Endothelial cell of umbilical vein (primary cell): ENCODE data around the gene POU3F3. TPM values are rescaled to one million over a fixed set of nuclear protein-coding genes. Genes with fewer than 3 reads are reported as not detected.

Experiments
- BruUV-seq: library from RNA; stranded (reverse); fragments of 400-500 nt; replicated peaks from 2 replicates; lab custom pipeline; 2021; lab: Mats Ljungman, UMichigan
- CTCF ChIA-PET: fragments of 300-600, 350-600 bp; sonication (Branson Sonifier 250); formaldehyde crosslinking; loops from one replicate; lab custom pipeline; 2021; ENCODE audit warnings: antibody characterized with exemption, inconsistent platforms; lab: Charles Lee
- POLR2A ChIA-PET: fragments of 300-600, 350-600 bp; sonication (Branson Sonifier 250); formaldehyde crosslinking; loops from one replicate; lab custom pipeline; 2021; ENCODE audit warnings: antibody characterized with exemption, inconsistent platforms; lab: Charles Lee
- DNase-seq: peaks from one replicate; pipeline ENCODE4 v3.0.0-alpha.2; 2011; ENCODE audit warnings: low read depth, low spot score
- FAIRE-seq: peaks from 2 replicates; lab custom pipeline; 2011; peaks lifted over from hg19 to GRCh38; lab: Jason Lieb, UNC
- H2AFZ ChIP-seq: 2 replicates; pipeline ENCODE4 v1.6.0; 2012; ENCODE audit warnings: low read depth, low read length, control low read depth, inconsistent platforms
- H3K27ac ChIP-seq: 2 replicates; pipeline ENCODE4 v1.5.1; 2011; ENCODE audit warnings: low read depth, mild to moderate bottlenecking, control low read depth, low read length, moderate library complexity; ENCODE audit not compliant: insufficient read depth
- H3K27me3 ChIP-seq, 2 experiments: 2 replicates each; pipeline versions ENCODE4 v1.6.0 to v1.6.1; 2011; ENCODE audit warnings: low read length in 2 of 2, mixed read lengths in 1 of 2; ENCODE audit not compliant: control insufficient read depth in 2 of 2, insufficient read depth in 2 of 2
- H3K36me3 ChIP-seq, 2 experiments: 2 replicates in 1 of 2; 3 replicates in 1 of 2; pipeline ENCODE4 v1.5.1; 2011; ENCODE audit warnings: low read length in 2 of 2, mild to moderate bottlenecking in 1 of 2, moderate library complexity in 1 of 2; ENCODE audit not compliant: control insufficient read depth in 2 of 2, insufficient read depth in 2 of 2; ENCODE audit errors: extremely low read depth in 1 of 2
- H3K4me1 ChIP-seq: 3 replicates; pipeline ENCODE4 v1.5.1; 2011; ENCODE audit warnings: mild to moderate bottlenecking, low read length; ENCODE audit not compliant: control insufficient read depth, insufficient read depth; ENCODE audit errors: extremely low read depth
- H3K4me2 ChIP-seq: 2 replicates; pipeline ENCODE4 v1.6.1; 2011; ENCODE audit warnings: low read length, control low read depth, mixed read lengths; ENCODE audit not compliant: insufficient read depth
- H3K4me3 ChIP-seq, 3 experiments: fragments of 200-600 bp in 1 of 3; sonication (generic), shearing (Covaris generic) in 1 of 3; replicated peaks in 1 of 3; 2 replicates each; pipeline ENCODE4 v1.5.1; 2011 to 2016; ENCODE audit warnings: control low read depth in 3 of 3, low read length in 3 of 3, mild to moderate bottlenecking in 2 of 3, inconsistent platforms in 1 of 3, low read depth in 1 of 3, moderate library complexity in 1 of 3; ENCODE audit not compliant: insufficient read depth in 1 of 3
- H3K79me2 ChIP-seq: 2 replicates; pipeline ENCODE4 v1.6.0; 2012; ENCODE audit warnings: low read length, inconsistent platforms; ENCODE audit not compliant: control insufficient read depth, insufficient read depth
- H3K9ac ChIP-seq: replicated peaks from 2 replicates; pipeline ENCODE3; 2011; ENCODE audit warnings: low read length, control low read depth; ENCODE audit not compliant: insufficient read depth; ENCODE audit errors: extremely low read depth
- H3K9me1 ChIP-seq: replicated peaks from 3 replicates; pipeline ENCODE4 v1.6.0; 2011; ENCODE audit warnings: mild to moderate bottlenecking, low read length; ENCODE audit not compliant: control insufficient read depth, insufficient read depth; ENCODE audit errors: extremely low read depth
- H3K9me3 ChIP-seq: replicated peaks from 2 replicates; pipeline ENCODE4 v1.5.1; 2012; ENCODE audit warnings: low read length, inconsistent platforms; ENCODE audit not compliant: control insufficient read depth, insufficient read depth
- H4K20me1 ChIP-seq: replicated peaks from 2 replicates; pipeline ENCODE3; 2011; ENCODE audit warnings: mild to moderate bottlenecking, low read length; ENCODE audit not compliant: control insufficient read depth, insufficient read depth; ENCODE audit errors: extremely low read depth
- CTCF ChIP-seq, 2 donors: IDR thresholded peaks; 1 replicate in 1 of 2; 2 replicates in 1 of 2; pipeline ENCODE4 v1.5.1; 2011; ENCODE audit warnings: low read length in 2 of 2, mild to moderate bottlenecking in 2 of 2, moderate library complexity in 2 of 2, control low read depth in 1 of 2, inconsistent platforms in 1 of 2, low read depth in 1 of 2; ENCODE audit not compliant: insufficient read depth in 1 of 2; ENCODE audit errors: extremely low read depth in 1 of 2
- EZH2 ChIP-seq: IDR thresholded peaks from 2 replicates; pipeline ENCODE4 v1.6.1; 2012; ENCODE audit warnings: borderline replicate concordance, low read depth, mild to moderate bottlenecking, moderate library complexity, low read length, inconsistent platforms; ENCODE audit not compliant: severe bottlenecking
- FOS ChIP-seq: IDR thresholded peaks from 2 replicates; pipeline ENCODE4 v1.6.1; 2011; ENCODE audit warnings: mild to moderate bottlenecking, low read length, moderate library complexity, borderline replicate concordance; ENCODE audit not compliant: insufficient read depth
- GATA2 ChIP-seq: IDR thresholded peaks from 2 replicates; pipeline ENCODE4 v1.7.0; 2011; ENCODE audit warnings: low read depth, mild to moderate bottlenecking, moderate library complexity, mixed read lengths, low read length; ENCODE audit not compliant: insufficient read length, insufficient read depth
- JUN ChIP-seq: IDR thresholded peaks from 2 replicates; pipeline ENCODE4 v1.6.1; 2011; ENCODE audit warnings: borderline replicate concordance, low read depth; ENCODE audit not compliant: insufficient read length, insufficient read depth
- MAX ChIP-seq: IDR thresholded peaks from 2 replicates; pipeline ENCODE4 v1.6.1; 2011; ENCODE audit not compliant: insufficient read depth, insufficient read length
- MYC ChIP-seq: IDR thresholded peaks from one replicate; pipeline ENCODE4 v1.6.1; 2011; ENCODE audit warnings: mild to moderate bottlenecking, low read depth, low read length
- POLR2A ChIP-seq: IDR thresholded peaks from 2 replicates; pipeline ENCODE4 v1.6.1; 2012; ENCODE audit warnings: low read depth, mild to moderate bottlenecking, control low read depth, low read length
- POLR2AphosphoS5 ChIP-seq: IDR thresholded peaks from 2 replicates; pipeline ENCODE4 v1.6.1; 2012; ENCODE audit warnings: low read depth, mild to moderate bottlenecking, control low read depth, low read length, moderate library complexity; ENCODE audit not compliant: insufficient read depth
- dilution Hi-C: fragments of 300-500 bp; cut with MboI; formaldehyde crosslinking; loops from one replicate; pipeline ENCODE4 v1.15.0; 2019; ENCODE audit warnings: low sequenced_read_pairs; ENCODE audit not compliant: extremely low pct_ligation_motif_present
- intact Hi-C: fragments of 100-400 bp; cut with micrococcal nuclease; formaldehyde crosslinking; loops from one replicate; pipeline ENCODE4 v1.10.0; 2022
- polyA plus RNA-seq, 4 experiments: library from polyadenylated mRNA; depleted of rRNA in 3 of 4; stranded (reverse) in 3 of 4; unstranded in 1 of 4; fragments of >200 nt; gene quantifications; 2 replicates each; pipeline versions ENCODE4 v1.2.1 to v1.2.3, GENCODE V29; 2011 to 2012; ENCODE audit warnings: missing spikeins in 1 of 4
- total RNA-seq: library from RNA; stranded (reverse); gene quantifications from 2 replicates; pipeline ENCODE4 v1.2.3, GENCODE V29; 2021

POU3F3 gene
- total and polyA plus RNA-seq, 2 donors (not counting 3 experiments of a cell fraction or from before 2014, with no cell fraction given), result not detected

GRCh38 chr2:104871649-104871971 lies 17.7 kb downstream of the POU3F3 start:
- CTCF ChIA-PET, result no interaction called here
- FAIRE-seq (no peak), DNase-seq (no peak)
- dilution Hi-C loops (no loop called here), intact Hi-C loops (loop anchor here (10.0 kb wide), 1 partner anchor 1707 kb away; no protein-coding TSS in a partner anchor)
- H3K4me1 ChIP-seq, result no peaks in the 10 kb centered on the region
- no peak overlapping the region for H2AFZ ChIP-seq
- H3K27ac ChIP-seq, result no peak overlapping the region
- H4K20me1 ChIP-seq, result no peaks in the 10 kb centered on the region
- no TSS peak for BruUV-seq
- POLR2A ChIA-PET, result no interaction called here
- H3K4me3 ChIP-seq, result no peak overlapping the region
- H3K36me3 ChIP-seq, result no peaks in the 10 kb centered on the region
- no peak overlapping the region for H3K9ac ChIP-seq
- no peak for TF ChIP-seq GATA2
- no peak for TF ChIP-seq MAX
- no peak for TF ChIP-seq JUN
- no peaks in the 10 kb centered on the region for H3K9me3 ChIP-seq
- H3K27me3 ChIP-seq, result peaks cover 57 to 68% of the 10 kb centered on the region in 2 experiments
- no peak overlapping the region for H3K4me2 ChIP-seq
- no peaks in the 10 kb centered on the region for H3K79me2 ChIP-seq
- no peaks in the 10 kb centered on the region for H3K9me1 ChIP-seq

- no peak for DNase-seq
- Histone ChIP-seq H3K4me2 (no peak overlapping the region), H3K4me3 (no peak overlapping the region), H3K9ac (no peak overlapping the region), H3K79me2 (no peaks in the 10 kb centered on the region), H3K36me3 (no peaks in the 10 kb centered on the region), H4K20me1 (no peaks in the 10 kb centered on the region), H2AFZ (no peak overlapping the region), H3K27me3 (peaks cover 51 to 62% of the 10 kb centered on the region in 2 experiments), H3K27ac (no peak overlapping the region), H3K9me3 (no peaks in the 10 kb centered on the region), H3K4me1 (no peaks in the 10 kb centered on the region), H3K9me1 (no peaks in the 10 kb centered on the region)
- no peak for FAIRE-seq
- BruUV-seq, result no TSS peak
- ChIA-PET POLR2A (no interaction called here), CTCF (interaction anchor here (2.5 kb wide), 1 partner anchor 22 kb away, joined by 16 read pairs; no protein-coding TSS in a partner anchor)
- intact Hi-C loops, result loop anchor here (10.0 kb wide), 1 partner anchor 1707 kb away; no protein-coding TSS in a partner anchor
- dilution Hi-C loops, result no loop called here
- TF ChIP-seq JUN (no peak), EZH2 (no peak), MYC (no peak), CTCF (IDR thresholded peaks at IDR 0.05; ENCODE audit: extremely low read depth in 1 of 2, insufficient read depth in 1 of 2, low read depth in 1 of 2, low read length in 2 of 2) (no peak), MAX (no peak), POLR2AphosphoS5 (no peak), GATA2 (no peak), FOS (no peak), POLR2A (no peak)
Observed at GRCh38 chr2:104871972-104872865, 18.3 kb downstream of the POU3F3 start.
